ENCODE results near the gene LIPT2.
A peak's percentile ranks its signal among the peaks of the same experiment; 100 is the strongest.
"Not testable (repeated sequence)": the region's sequence is repeated elsewhere in the genome, so short reads cannot be mapped to it uniquely, and the experiment has no call there.

The LIPT2 gene

DNA sequence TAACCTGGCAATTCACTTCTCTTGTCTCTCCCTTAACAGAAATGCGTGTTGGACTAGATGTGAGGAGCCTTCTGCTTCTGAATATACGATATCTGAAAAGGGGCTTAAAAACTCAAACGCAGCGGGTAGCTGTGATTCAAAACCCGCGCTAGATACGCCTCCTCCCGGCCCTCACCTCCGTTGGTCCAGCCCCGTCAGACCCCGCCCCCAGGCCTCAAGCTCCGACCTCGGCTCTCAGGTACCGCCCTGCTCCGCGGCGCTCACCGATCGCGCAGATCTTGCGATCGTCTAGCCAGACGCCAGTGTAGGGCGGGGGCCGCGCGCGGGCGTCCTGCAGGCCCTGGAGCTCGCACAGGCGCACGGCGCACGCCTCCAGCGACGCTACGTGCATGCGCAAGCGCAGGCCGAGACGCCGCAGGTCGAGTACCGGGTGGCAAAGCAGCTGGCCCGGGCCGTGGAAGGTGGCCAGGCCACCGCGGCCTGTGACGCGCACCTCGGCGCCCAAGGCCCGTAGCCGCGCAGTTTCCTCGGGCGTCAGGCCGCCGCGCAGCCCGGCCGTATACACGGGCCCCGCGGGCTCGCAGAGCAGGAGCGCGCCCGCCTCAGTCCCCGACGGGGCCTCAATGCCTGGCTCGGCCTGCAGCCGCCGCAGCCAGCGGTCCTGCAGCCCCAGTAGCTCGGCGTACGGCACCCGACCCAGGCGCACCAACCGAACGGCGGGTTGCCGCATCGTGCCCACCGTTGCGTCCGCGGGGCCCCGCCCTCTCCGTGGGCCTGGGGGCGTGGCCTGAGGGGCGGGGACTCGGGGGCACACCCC is at the start of gene LIPT2:
LIPT2 (minus strand) TSS at position 751 of the 817 bp plus-strand sequence; CDS start at position 730, 21 bp downstream.
- peak; percentile 94 for DNase-seq (ENCODE audit: low read depth)

DNA sequence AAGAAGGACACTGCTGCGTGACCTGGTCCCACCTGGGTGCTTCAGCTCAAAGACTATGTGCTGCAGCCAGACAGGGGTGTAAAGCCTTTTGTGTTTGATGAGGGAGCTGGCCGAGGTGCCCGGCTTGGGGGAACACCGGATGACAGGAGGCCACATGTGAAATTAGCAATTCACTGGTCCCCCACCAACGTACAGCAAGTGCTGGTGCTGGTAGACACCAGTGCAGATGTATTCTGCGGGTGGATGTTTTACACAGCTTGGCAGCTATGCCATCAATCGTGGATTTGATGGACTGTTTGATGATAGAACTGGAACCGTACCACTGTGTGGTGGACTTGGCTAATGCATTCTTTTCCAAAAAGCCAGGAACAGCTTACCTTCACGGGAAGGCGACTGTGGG is 47.9 kb upstream of the LIPT2 start:
- no peak for DNase-seq (ENCODE audit: low read depth)

DNA sequence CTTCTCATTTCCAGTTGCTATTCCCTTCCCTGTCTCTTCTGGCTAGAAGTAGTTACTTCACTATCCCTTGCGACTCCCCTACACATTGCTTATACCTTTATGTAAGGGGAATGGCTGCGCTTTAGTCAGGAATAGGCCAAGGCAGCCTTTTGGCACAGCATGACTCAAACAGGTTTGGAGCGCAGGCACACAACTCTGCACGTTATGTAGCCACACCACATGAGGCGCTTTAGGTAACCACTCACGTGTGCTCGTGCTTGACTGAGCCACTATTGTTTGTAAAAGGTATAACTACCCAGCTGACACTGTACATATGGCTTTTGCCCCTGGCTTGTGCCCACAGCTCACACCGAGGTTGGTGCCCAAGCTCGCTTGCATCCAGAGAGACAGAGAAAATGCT is 46.7 kb upstream of the LIPT2 start:
- DNase-seq (ENCODE audit: low read depth), result no peak

DNA sequence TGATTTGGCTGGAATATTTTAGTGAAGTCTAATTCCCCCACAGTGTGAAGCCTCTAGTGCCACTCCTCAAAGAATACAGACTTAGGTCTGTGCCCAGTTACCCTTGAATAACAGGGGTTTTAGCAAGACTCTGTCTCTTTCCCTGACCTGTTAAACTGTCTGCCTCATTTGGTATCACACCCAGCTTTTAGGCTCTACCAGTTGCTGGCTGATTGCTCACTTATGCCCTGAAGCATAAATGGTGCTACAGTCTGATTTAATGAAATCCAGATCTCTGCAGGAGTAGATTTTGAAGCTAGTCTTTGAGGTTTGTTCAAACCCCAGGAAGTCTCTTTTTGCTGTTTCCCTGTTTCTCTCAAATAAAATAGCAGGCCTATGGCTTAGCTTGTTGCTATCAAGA is 45.2 kb upstream of the LIPT2 start:
- no peak for DNase-seq (ENCODE audit: low read depth)

DNA sequence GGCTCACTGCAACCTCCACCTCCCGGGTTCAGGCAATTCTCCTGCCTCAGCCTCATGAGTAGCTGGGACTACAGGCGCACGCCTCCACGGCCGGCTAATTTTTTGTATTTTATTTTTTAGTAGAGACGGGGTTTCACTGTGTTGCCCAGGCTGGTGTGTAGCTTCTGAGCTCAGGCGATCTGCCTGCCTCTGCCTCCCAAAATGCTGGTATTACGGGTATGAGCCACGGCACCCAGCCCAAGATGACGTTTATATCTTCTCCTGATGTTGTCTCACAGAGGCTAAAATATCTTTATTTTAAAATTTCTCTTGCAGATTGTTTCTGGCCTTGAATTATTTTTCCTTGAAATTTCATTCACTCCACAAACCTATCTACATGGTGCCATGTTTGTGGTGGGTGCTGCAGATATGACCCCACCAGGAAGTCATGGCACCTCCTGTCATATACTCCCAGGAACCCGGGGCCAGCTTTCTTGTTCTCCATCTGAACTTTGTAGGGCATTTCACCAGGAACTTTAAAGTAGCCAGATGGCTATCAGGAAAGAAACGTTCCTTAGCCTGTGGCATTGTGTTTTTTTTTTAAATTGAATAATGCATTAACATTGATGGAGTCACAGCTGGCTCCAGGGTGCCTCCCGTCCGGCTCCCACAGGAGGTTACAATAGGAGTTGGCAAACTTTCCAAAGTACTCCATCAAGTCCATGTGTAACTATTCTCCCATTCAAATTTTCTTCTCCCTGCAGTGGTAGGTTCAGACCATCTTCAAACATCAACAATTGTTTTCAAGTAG is 42.0 kb upstream of the LIPT2 start:
- DNase-seq (ENCODE audit: low read depth), result no peak

DNA sequence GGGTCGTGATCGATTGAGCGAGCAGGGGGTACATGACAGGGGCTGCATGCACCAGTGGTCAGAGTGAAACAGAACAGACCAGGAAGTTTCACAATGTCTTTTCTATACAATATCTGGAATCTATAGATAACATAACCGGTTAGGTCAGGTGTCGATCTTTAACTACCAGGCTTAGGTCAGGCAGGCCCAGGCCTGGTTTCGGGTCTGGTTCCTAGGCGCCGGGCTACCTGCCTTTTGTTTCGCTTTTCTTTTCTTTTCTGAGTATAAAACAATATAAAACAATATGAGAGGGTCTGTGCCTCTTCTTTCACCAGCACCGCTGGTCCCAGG is 41.4 kb upstream of the LIPT2 start:
- DNase-seq (ENCODE audit: low read depth), result not testable (repeated sequence)

- no peak for DNase-seq (ENCODE audit: low read depth)
Measured at GRCh38 chr11:74534216-74534945, 40.9 kb upstream of the LIPT2 start.

GRCh38 chr11:74533421-74533820 is 39.9 kb upstream of the LIPT2 start:
- DNase-seq (ENCODE audit: low read depth), result no peak

GRCh38 chr11:74532501-74533246 is 39.1 kb upstream of the LIPT2 start:
- no peak for DNase-seq (ENCODE audit: low read depth)

DNA sequence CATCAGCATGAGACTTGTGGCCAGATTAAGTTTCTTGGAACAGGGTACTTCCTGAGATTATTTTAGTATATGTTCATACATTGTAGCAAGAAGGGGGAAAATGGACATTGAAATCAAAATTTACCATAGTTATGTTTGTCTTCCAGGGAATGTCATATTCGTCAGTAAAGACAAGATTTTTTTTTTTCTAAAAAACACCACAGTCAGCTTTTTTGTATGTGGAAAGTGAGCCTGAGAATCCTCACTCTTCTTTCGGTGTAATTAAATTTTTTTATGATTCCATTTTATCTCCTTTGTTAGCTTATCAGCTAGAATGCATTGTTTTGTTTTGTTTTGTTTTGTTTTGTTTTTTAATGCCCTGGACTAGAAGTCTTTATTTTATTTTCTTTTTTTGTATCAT is 31.5 kb upstream of the LIPT2 start:
- DNase-seq (ENCODE audit: low read depth), result no peak

DNA sequence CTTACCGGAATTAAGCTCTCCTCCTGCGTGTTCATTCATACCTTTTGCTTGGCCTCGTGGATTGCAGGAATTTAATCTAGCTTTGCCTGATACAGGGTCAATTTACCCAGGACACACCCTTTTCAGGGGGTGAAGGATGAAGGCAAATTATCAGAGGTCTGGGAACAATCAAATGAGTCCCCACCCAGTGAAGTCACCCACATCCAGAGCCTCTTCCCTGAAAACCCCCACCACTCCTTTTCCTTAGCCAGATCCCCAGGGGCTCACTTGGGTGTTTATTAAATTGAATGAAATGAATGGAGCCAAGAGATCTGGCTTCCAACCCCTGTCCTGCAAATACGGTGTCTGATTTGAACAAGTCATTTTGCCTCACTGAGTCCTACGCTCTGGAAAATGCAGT is 31.0 kb upstream of the LIPT2 start:
- no peak for DNase-seq (ENCODE audit: low read depth)

DNA sequence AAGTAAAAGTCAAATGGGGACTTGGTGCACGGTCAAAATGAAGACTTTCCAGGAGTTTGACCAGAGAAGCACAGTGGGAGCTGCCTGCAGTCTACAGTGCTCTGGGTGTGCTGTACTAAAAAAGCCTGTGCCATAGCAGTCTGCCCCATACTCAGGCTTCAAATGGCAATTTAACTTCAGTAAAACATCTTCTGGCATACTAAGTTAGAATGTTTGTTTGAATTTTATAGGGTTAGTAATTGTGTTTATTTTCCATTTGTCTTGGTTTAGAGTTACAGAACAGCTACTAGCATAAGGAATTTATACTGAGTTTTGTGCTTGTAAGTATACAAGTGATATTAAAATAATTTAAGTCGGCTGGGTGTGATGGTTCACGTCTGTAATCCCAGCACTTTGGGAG is 29.3 kb upstream of the LIPT2 start:
- no peak for DNase-seq (ENCODE audit: low read depth)

DNA sequence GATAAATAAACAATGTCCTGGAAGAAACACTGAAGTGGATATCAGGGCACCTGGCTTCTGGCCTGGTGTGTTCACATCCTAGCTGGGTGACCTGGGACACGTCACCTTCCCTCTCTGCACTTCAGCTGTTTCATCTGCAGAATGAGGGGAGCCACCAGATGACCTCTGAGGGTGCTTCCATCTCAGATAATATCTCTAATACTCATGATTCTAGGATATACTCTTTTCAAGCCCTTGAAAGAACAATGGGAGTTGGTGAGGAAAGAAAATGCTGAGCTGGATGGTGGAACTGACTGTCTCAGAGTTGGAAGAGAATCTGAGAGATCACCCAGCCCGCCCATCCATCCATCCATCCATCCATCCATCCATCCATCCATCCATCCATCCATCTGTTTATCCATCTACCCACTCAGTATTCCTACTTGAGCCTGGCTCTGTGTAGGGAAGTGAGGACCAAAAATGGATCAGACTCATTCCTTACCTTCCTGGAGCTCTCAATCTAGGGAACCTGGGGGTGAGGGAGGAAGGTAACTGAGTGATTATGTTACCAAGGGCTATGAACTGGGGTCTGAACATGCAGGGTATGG is 28.2 kb upstream of the LIPT2 start:
- DNase-seq (ENCODE audit: low read depth), result no peak

- no peak for DNase-seq (ENCODE audit: low read depth)
Measured at GRCh38 chr11:74520927-74521665, 27.6 kb upstream of the LIPT2 start.

DNA sequence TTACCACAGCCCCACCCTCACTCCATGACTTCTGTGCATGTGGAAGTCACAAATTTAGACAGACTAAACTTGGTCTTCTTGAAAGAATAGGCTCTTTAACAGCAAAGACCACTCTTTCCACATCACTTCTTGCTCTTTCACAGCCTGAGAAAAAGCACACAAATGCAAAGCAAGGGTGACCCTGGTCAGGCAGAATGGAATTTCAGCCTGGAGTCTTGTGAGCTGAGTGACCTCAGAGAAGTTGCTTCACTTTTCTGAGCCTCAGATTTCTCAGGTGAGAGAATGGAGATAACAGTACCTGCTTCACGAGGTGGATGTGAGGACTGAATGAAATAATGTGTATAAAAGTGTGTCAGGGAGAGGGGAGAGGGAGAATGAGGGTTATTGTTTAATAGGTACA is 26.8 kb upstream of the LIPT2 start:
- DNase-seq (ENCODE audit: low read depth), result no peak

- DNase-seq (ENCODE audit: low read depth), result no peak
Measured at GRCh38 chr11:74519710-74520109, 26.2 kb upstream of the LIPT2 start.

GRCh38 chr11:74517592-74517991 is 24.1 kb upstream of the LIPT2 start:
- DNase-seq (ENCODE audit: low read depth), result not testable (repeated sequence)

GRCh38 chr11:74507582-74507981 is 14.1 kb upstream of the LIPT2 start:
- no peak for DNase-seq (ENCODE audit: low read depth)

DNA sequence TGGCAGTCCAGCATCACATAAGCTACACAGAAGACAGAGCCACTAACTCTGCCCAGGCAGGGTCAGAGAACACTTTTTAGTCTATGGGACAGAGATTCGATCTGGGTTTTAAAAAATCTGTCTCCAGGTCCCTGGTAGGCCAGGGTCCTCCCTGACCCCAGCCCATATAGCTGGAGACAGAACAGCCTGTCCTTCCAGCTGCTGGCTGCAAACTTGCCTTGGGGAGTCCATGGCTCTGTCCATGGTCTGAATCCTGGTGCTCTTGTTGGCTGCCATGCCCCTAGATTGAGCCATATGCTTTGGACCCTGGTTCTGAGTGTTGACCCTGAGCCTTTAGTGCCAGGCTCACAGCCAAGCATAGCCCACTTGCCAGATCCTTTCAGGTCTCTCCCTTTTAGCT is 13.3 kb upstream of the LIPT2 start:
- no peak for DNase-seq (ENCODE audit: low read depth)

GRCh38 chr11:74505911-74506310 is 12.4 kb upstream of the LIPT2 start:
- DNase-seq (ENCODE audit: low read depth), result no peak

DNA sequence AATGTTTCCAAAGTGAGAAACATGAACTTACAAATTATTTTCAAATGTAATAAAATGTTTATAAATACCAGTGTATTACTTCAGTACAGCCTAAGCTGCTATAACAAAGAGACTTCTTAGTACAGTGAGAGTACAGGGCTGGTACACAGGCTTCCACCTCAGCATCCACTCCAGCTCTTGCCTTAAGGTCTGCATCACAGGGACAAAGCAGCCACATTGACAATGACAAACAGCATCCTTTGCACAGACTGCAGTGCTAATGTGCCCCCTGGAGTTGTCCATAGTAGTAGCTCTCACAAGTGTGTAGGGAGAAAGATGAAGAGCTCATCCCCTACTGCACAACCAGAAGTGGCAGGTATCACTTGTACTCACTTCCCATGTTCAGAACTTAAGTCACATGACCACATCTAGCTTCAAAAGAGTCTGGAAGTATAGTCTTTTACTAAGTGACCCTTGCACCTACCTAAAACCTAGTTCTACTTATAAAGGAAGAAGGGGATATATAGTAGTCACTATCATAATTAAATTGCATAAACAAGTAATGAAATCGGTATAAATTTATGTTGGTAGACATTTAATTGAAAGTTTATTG is 10.7 kb upstream of the LIPT2 start:
- DNase-seq (ENCODE audit: low read depth), result no peak

All from activated gamma-delta T cell treated with anti-CD3 and anti-CD28 coated beads, Interleukin-2, amount 50 U/mL, for 16 hours (primary cell).